Liver (tissue), 3 donors: ENCODE measurements around the gene EIF4G3.
"Not testable (repeated sequence)": the region's sequence is repeated elsewhere in the genome, so short reads cannot be mapped to it uniquely, and the experiment has no call there.

Experiments
- CTCF ChIP-seq: fragments of 150-350 bp; IDR thresholded peaks from 2 replicates; pipeline ENCODE4 v1.5.1; 2017; ENCODE audit warnings: improper control_type of control experiment, low read depth, low read length; ENCODE audit not compliant: missing input control
- GABPA ChIP-seq, 2 donors: IDR thresholded peaks in 1 of 2; conservative IDR thresholded peaks in 1 of 2; 2 replicates each; pipeline ENCODE4 v1.6.1; 2016; ENCODE audit warnings: antibody characterized with exemption in 2 of 2, mild to moderate bottlenecking in 1 of 2, moderate library complexity in 1 of 2
- RAD21 ChIP-seq, 2 donors: IDR thresholded peaks; 2 replicates each; pipeline ENCODE4 v1.6.1; 2016; ENCODE audit warnings: antibody characterized with exemption in 2 of 2, mild to moderate bottlenecking in 2 of 2
- SP1 ChIP-seq: IDR thresholded peaks from 2 replicates; pipeline ENCODE4 v1.6.1; 2018; ENCODE audit warnings: antibody characterized with exemption, mild to moderate bottlenecking
- YY1 ChIP-seq: IDR thresholded peaks from 2 replicates; pipeline ENCODE4 v1.6.1; 2016; ENCODE audit warnings: antibody characterized with exemption, mild to moderate bottlenecking
- donor health status: healthy.
- donor health status: healthy.

- not testable (repeated sequence) for TF ChIP-seq RAD21 (IDR thresholded peaks at IDR 0.05); SP1; GABPA (IDR thresholded peaks at IDR 0.05 in 1 of 2, conservative IDR thresholded peaks at IDR 0.05 in 1 of 2); CTCF; YY1
Measured at GRCh38 chr1:21170837-21171236, 5.9 kb downstream of the EIF4G3 start.
